ENCODE data around the gene IGFALS. TPM values are rescaled to one million over a fixed set of nuclear protein-coding genes. Genes with fewer than 3 reads are reported as not detected.

The IGFALS gene
- total RNA-seq, 1 donor from 2014 or later: not detected

- no peak for DNase-seq (ENCODE audit: low spot score)
Measured at GRCh38 chr16:1790261-1790610, 3.3 kb downstream of the IGFALS start.

DNA sequence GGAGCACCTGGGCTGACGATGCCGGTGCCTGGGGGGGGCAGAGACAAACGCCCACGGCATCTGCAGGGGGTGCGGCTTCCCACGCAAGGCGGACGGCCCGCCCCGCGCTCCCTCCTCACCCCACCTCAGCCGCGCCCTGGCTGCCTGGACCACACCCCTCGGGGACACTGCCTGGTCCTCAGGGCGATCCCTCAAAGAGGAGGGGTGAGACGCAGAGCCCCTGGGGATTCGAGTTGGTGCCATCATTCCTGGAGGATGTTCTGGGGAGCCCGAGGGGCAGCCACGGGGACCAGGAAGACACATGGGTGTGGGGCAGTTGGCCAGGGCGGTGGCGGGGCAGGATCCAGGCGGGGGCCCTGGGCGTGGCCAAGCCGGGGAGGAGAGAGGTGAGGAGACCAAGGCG is 3.9 kb downstream of the IGFALS start:
- no peak for DNase-seq (ENCODE audit: low spot score)

GRCh38 chr16:1788708-1789100 is 4.8 kb downstream of the IGFALS start:
- DNase-seq (ENCODE audit: low spot score): no peak

GRCh38 chr16:1788095-1788707 is 5.3 kb downstream of the IGFALS start:
- no peak for DNase-seq (ENCODE audit: low spot score)

- DNase-seq (ENCODE audit: low spot score): no peak
Measured at GRCh38 chr16:1787322-1788094, 6.0 kb downstream of the IGFALS start.

- no peak for DNase-seq (ENCODE audit: low spot score)
Measured at GRCh38 chr16:1787056-1787321, 6.5 kb downstream of the IGFALS start.

GRCh38 chr16:1786242-1787055 is 7.1 kb downstream of the IGFALS start:
- peak; percentile 41 for DNase-seq (ENCODE audit: low spot score)

DNA sequence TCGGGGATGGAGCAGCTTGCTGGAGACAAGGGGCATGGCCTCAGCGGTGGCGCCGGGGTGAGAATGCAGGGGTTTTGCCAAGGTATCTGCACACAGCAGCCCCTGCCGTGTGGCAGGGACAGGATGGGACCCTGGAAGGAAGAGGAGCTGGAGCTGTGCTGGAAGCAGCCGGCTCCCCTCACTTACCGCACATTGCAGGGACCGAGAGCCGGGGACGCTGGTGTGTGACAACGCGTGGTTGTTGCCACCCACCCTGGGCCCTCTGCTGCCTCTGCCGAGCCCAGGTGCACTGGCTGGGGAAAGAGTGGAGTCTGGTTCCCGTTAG is 7.7 kb downstream of the IGFALS start:
- DNase-seq (ENCODE audit: low spot score): no peak

- peak; percentile 44 for DNase-seq (ENCODE audit: low spot score)
Measured at GRCh38 chr16:1784977-1785845, 8.3 kb downstream of the IGFALS start.

GRCh38 chr16:1782408-1783264 is 10.9 kb downstream of the IGFALS start, which contains the start of the genes NUBP2 and SPSB3:
Gene NUBP2 (plus strand): TSS chr16:1782960. CDS start chr16:1783021, 61 bp downstream.
Gene SPSB3 (minus strand): TSS chr16:1782571. CDS start chr16:1781483, 1,088 bp downstream.
- DNase-seq (ENCODE audit: low spot score): peak; percentile 100

DNA sequence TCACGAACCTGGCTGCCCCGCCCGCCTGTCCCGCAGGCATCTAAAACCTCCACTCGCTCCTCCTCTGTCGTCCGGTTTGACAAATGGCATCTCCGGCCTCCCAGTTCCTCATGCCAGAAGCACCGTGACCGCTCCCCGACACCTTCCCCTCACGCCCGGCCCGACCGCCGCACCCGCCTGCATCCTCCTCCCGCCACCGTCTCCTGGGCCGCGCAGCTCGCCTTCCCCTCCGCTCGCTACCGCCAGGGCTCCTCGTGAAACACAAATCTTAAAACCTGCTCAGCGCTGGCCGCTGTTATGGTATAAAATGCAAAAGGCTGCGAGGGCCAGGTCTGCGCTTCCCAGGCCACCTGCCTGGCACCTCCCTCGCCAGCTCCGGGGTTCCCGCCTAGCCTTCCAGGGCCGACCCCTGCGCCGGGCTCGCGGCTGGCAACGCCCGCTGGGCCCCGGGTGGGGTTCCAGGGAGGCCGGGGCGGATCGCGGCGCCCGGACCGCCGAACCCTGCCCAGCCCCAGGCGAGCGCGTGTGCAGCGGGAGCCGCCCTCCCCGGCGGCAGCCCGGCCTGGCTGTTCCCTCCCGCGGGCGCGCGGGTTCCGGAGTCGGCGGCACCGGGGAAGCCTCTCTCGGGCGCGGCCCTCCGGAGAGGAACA is 11.6 kb downstream of the IGFALS start:
- DNase-seq (ENCODE audit: low spot score): no peak

DNA sequence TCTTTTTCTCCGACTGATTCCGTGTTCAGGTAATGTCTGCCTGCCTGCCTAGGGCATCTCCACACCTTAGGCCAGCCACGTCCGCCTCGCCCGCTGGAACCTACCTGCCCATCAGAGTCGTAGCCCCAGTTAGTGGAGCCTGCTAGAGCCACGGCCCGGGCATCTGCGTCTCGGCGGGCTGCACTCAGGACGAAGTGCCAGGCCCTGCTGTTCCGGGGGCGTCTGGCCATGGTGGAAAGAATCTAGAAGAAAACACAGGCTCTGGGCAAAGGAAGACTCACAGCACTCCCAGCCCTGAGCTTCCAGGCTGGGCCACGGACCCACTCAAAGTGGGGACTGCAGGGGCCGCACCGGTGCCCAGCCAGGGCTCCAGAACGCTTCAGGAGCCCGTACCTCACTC is 12.3 kb downstream of the IGFALS start:
- no peak for DNase-seq (ENCODE audit: low spot score)

DNA sequence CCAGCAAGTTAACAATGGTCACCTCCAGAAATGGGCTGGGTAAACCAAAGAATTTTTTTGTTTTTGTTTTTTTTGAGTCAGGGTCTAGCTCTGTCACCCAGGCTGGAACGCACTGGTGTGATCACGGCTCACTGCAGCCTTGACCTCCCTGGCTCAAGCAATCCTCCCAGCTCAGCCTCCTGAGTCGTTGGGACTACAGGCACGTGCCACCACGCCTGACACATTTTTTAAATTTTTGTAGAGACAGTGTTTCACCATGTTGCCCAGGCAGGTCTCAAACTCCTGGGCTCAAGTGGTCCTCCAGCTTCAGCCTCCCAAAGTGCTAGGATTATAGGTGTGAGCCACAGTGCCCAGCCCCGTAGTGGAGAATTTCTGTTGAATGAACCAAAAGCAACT is 12.8 kb downstream of the IGFALS start:
- no peak for DNase-seq (ENCODE audit: low spot score)

- no peak for DNase-seq (ENCODE audit: low spot score)
Measured at GRCh38 chr16:1779741-1780676, 13.5 kb downstream of the IGFALS start.

DNA sequence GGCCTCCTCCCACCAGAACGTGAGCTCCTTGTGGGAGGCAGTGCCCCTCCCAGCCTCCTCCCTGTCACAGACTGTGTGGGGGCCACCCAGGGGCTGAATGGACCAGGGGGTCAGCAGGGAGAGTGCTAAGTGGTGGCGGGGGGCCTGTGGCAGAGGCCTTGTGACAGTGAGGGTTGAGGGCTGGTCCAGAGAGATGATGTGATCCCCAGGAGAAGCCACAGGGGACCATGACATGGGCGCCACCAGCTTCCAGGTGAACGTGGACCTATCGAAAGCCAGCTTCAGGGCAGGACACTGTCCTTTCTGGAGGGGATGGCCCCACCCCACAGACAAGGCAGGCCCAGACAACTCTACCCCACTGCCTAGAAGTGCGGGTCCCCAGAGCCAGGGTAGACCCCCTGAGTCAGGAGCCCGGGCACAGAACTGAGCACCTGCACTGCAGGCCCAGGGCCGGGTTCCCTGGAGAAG is 14.2 kb downstream of the IGFALS start:
- no peak for DNase-seq (ENCODE audit: low spot score)

DNA sequence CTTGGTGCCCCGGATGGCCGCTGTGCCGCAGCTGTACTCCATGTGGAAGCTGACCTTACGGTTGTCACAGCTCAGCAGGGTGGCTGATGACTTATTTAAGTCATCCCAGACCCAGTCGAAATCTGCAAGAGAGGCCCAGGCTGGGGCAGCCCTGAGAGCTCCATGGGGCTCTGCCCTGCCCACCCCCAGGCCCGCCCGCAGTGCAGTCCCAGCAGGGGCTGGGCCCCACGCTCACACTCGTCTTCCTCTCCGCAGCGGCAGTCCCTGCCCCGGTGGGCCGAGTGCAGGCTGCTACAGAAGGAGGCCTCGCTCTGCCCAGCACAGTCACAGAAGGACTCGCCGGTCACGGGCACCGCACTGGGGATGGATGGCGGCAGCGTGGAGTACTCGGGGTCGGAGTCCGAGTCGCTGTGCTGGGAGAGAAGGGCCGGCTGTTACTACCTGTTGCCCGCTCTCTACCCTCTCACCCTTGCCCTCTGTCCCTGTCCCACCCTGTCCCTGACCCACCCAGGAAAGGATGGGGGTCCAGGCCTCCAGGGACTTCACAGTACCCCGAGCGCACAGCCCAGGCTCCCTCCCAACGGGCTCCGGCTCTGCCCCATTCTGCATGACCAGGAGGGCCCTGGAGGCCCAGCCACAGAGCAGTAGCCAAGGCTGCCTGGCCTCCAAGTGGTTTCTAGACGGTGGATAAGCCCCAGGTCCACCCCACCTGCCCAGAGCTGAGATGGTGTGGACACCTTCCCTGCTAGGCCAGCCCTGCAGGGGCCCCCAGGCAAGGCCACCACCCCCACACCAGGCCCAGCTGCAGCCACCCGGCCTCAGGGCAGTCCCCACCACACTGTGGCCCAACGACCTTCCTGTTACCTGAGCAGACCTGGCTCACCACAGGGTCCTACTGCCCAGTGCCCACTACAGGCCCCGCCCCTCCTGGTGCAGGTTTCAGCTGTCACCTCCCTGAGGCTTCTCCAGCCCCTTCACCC is 15.0 kb downstream of the IGFALS start:
- no peak for DNase-seq (ENCODE audit: low spot score)

- no peak for DNase-seq (ENCODE audit: low spot score)
Measured at GRCh38 chr16:1777375-1778199, 15.9 kb downstream of the IGFALS start.

All from ureter (tissue), 1 donor.